Neutrophil (primary cell): Measurements from ENCODE around the gene SLC25A6.
A peak's percentile ranks its signal among the peaks of the same experiment; 100 is the strongest.

ENCODE experiments used
- H3K27ac ChIP-seq: fragments of 200-600 bp; sonication (generic); 2 replicates; pipeline ENCODE4 v1.5.1; 2016; ENCODE audit warnings: mild to moderate bottlenecking, moderate library complexity
- H3K27me3 ChIP-seq: fragments of 200-600 bp; sonication (generic); 2 replicates; pipeline ENCODE4 v1.6.0; 2016; ENCODE audit warnings: mild to moderate bottlenecking
- H3K36me3 ChIP-seq: fragments of 200-600 bp; sonication (generic); 2 replicates; pipeline ENCODE4 v1.5.1; 2017
- H3K4me1 ChIP-seq, 2 experiments: fragments of 200-600 bp in 1 of 2; sonication (generic) in 1 of 2; 1 replicate in 1 of 2; 2 replicates in 1 of 2; pipeline versions ENCODE4 v1.5.1 to v1.6.1; 2013 to 2016; ENCODE audit warnings: low read depth in 1 of 2, low read length in 1 of 2, mild to moderate bottlenecking in 1 of 2, moderate library complexity in 1 of 2; ENCODE audit not compliant: control insufficient read depth in 1 of 2, insufficient read depth in 1 of 2
- H3K4me3 ChIP-seq, 2 experiments: fragments of 200-600 bp in 1 of 2; sonication (generic) in 1 of 2; 1 replicate in 1 of 2; 2 replicates in 1 of 2; pipeline ENCODE4 v1.5.1; 2013 to 2016; ENCODE audit warnings: low read depth in 1 of 2, low read length in 1 of 2, mild to moderate bottlenecking in 1 of 2, moderate library complexity in 1 of 2
- H3K9me3 ChIP-seq: fragments of 200-600 bp; sonication (generic); 2 replicates; pipeline ENCODE4 v1.5.1; 2016
- CTCF ChIP-seq: fragments of 200-600 bp; sonication (generic); IDR thresholded peaks from 2 replicates; pipeline ENCODE4 v1.5.1; 2016; ENCODE audit warnings: antibody characterized with exemption

SLC25A6 gene

GRCh38 chrX:1341545-1342184, 50.2 kb downstream of the SLC25A6 start:
- Histone ChIP-seq H3K27ac (no peak overlapping the region), H3K4me3 (no peak overlapping the region), H3K36me3 (no peaks in the 10 kb centered on the region), H3K9me3 (no peaks in the 10 kb centered on the region), H3K27me3 (no peaks in the 10 kb centered on the region), H3K4me1 (peaks cover 7 to 14% of the 10 kb centered on the region in 2 experiments)
- TF ChIP-seq CTCF, result no peak

DNA sequence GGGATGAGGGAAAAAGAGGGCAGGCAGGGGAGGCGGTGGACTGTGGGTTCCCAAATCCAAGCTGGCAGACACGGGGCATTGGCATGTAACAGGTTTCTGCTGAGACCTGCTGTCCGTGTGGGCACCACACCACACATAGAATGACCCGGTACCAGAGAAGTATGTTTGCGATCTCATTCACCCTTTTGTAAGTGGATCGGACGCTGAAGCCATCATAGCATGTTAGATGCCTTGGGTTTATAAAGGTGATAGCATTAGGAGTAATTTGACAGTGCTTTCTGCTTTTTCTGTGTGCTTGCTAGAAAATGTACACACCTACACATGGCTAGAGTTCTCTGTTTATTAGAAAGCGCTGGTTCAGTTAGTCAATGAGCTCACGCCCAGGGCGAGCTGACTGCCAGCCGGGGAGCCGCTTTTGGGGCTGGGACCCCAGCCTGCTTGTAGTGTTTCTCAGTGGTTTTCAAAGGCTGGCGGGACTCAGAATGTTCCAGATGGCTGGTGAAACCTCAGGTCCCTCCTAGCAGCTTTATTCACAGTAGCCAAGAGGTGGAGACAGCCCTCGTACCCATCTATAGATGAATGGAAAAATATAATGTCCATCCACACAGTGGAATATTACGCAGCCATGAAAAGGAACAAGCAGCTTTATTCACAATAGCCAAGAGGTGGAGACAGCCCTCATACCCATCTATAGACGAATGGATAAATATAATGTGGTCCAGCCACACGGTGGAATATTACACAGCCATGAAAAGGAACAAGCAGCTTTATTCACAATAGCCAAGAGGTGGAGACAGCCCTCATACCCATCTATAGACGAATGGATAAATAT, 54.7 kb downstream of the SLC25A6 start:
- Histone ChIP-seq H3K27me3 (no peaks in the 10 kb centered on the region), H3K4me1 (peaks cover 52 to 57% of the 10 kb centered on the region in 2 experiments), H3K36me3 (no peaks in the 10 kb centered on the region), H3K9me3 (no peaks in the 10 kb centered on the region), H3K27ac (peak overlapping the region; percentile 83), H3K4me3 (peak overlapping the region; percentile 59 to 62)
- no peak for TF ChIP-seq CTCF

GRCh38 chrX:1336331-1336943, 55.5 kb downstream of the SLC25A6 start, which contains the start of gene IL3RA:
Gene IL3RA, plus strand, starts transcription at chrX:1336785. Its CDS starts 4,981 bp downstream, at chrX:1341766.
- peak within 1 kb of the TSS; percentile 83 for H3K27ac ChIP-seq
- no peaks in the 10 kb centered on the region for H3K27me3 ChIP-seq
- TF ChIP-seq CTCF, result no peak
- H3K4me3 ChIP-seq, result peak within 1 kb of the TSS; percentile 59 to 62
- no peaks in the 10 kb centered on the region for H3K9me3 ChIP-seq
- H3K36me3 ChIP-seq, result no peaks in the 10 kb centered on the region
- H3K4me1 ChIP-seq, result peaks cover 57% of the 10 kb centered on the region in 2 experiments
